Karpas-422 (cell line): Measurements from ENCODE around the gene RAB33B. TPM values are rescaled to one million over a fixed set of nuclear protein-coding genes. Genes with fewer than 3 reads are reported as not detected.
"Not testable (repeated sequence)": the region's sequence is repeated elsewhere in the genome, so short reads cannot be mapped to it uniquely, and the experiment has no call there.

Source experiments
- DNase-seq: peaks from one replicate; pipeline ENCODE4 v3.0.0-alpha.2; 2015
- H2AFZ ChIP-seq: fragments of 200-600 bp; sonication (generic); 2 replicates; pipeline ENCODE4 v1.6.1; 2014; ENCODE audit warnings: antibody characterized with exemption, low read length, mixed read lengths
- H3K27ac ChIP-seq: fragments of 200-600 bp; sonication (generic); 2 replicates; pipeline ENCODE4 v1.5.1; 2014; ENCODE audit warnings: mild to moderate bottlenecking, low read length, moderate library complexity
- H3K27me3 ChIP-seq: fragments of 200-600 bp; sonication (generic); 2 replicates; pipeline ENCODE4 v1.6.1; 2014; ENCODE audit warnings: low read length, mixed read lengths
- H3K36me3 ChIP-seq: fragments of 200-600 bp; sonication (generic); 2 replicates; pipeline ENCODE4 v1.6.1; 2014; ENCODE audit warnings: low read length, mixed read lengths; ENCODE audit not compliant: insufficient read depth
- H3K4me1 ChIP-seq: fragments of 200-600 bp; sonication (generic); 2 replicates; pipeline ENCODE4 v1.6.1; 2014; ENCODE audit warnings: mild to moderate bottlenecking, low read length, mixed read lengths
- H3K4me2 ChIP-seq: fragments of 200-600 bp; sonication (generic); 2 replicates; pipeline ENCODE4 v1.6.1; 2014; ENCODE audit warnings: low read length, low read depth, mild to moderate bottlenecking; ENCODE audit not compliant: poor library complexity, severe bottlenecking
- H3K4me3 ChIP-seq: fragments of 200-600 bp; sonication (generic); 2 replicates; pipeline ENCODE4 v1.5.1; 2014; ENCODE audit warnings: mild to moderate bottlenecking, antibody characterized with exemption, low read length, mixed read lengths
- H3K79me2 ChIP-seq: fragments of 200-600 bp; sonication (generic); 2 replicates; pipeline ENCODE4 v1.6.1; 2014; ENCODE audit warnings: mild to moderate bottlenecking, low read length, mixed read lengths
- H3K9ac ChIP-seq: fragments of 200-600 bp; sonication (generic); 2 replicates; pipeline ENCODE4 v1.6.0; 2014; ENCODE audit warnings: low read length
- H3K9me2 ChIP-seq: fragments of 200-600 bp; sonication (generic), shearing (Covaris generic); replicated peaks from 2 replicates; pipeline ENCODE4 v1.6.0; 2014; ENCODE audit warnings: mild to moderate bottlenecking, low read length, moderate library complexity; ENCODE audit not compliant: insufficient read depth
- H3K9me3 ChIP-seq: fragments of 300-700, 200-600 bp; sonication (generic); 2 replicates; pipeline ENCODE4 v1.6.1; 2014; ENCODE audit warnings: low read length, mixed read lengths
- H4K20me1 ChIP-seq: fragments of 200-600 bp; sonication (generic); 2 replicates; pipeline ENCODE4 v1.6.1; 2014; ENCODE audit warnings: mild to moderate bottlenecking, antibody characterized with exemption, low read length, low read depth; ENCODE audit not compliant: insufficient read depth
- total RNA-seq: library from RNA; depleted of rRNA; stranded (reverse); fragments of >200 nt; shearing (Covaris generic); gene quantifications from 2 replicates; pipeline ENCODE4 v1.2.3, GENCODE V29; 2014; ENCODE audit warnings: low replicate concordance

The RAB33B gene
- total RNA-seq, 1 experiment from 2014 or later, result 17.2 TPM

DNA sequence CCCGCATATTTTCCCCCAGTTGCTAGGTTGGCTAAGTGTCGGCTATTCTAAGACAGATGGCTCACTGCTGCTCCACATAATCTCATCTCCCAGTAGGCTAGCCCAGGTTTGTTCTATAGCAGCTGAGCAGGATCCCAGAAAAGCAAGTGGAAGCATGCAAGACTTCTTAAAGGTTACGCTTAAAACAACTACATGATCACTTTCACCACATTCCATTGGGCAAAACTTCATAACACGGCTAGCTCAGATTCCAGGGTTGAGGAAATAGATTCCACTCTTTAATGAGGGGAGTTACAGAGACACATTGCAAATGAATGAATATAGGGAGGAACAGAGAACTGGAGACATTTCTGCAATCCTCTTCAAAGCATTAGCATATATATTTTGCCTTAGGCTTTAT is 12.9 kb upstream of the RAB33B start:
- Histone ChIP-seq H3K27ac (no peak overlapping the region), H3K9me2 (no peaks in the 10 kb centered on the region), H2AFZ (no peak overlapping the region)

DNA sequence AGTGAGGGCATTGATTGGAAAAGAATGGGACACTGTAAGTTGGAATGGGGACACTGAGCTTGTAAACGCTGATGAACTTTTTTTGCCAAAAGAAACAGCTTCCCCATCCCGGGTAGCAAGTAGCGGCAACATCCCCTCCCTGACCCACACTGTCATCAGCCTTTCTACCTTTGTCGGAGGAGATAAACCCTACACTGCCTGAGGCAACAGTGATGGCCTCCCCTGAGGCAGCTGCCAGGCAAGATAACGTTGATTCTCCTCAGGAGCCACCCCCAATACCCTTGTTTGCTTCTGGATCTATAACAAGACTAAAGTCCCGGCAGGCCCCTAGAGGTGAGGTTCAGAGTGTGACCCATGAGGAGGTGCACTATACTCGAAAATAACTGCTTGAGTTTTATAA is 10.3 kb upstream of the RAB33B start:
- H4K20me1 ChIP-seq, result no peaks in the 10 kb centered on the region
- peaks cover 9% of the 10 kb centered on the region for H3K9me3 ChIP-seq
- no peaks in the 10 kb centered on the region for H3K27me3 ChIP-seq
- H2AFZ ChIP-seq, result no peak overlapping the region
- no peak overlapping the region for H3K9ac ChIP-seq
- H3K4me2 ChIP-seq, result no peak overlapping the region
- H3K4me1 ChIP-seq, result peaks cover 3% of the 10 kb centered on the region
- no peak overlapping the region for H3K4me3 ChIP-seq
- peaks cover 17% of the 10 kb centered on the region for H3K79me2 ChIP-seq
- no peak overlapping the region for H3K27ac ChIP-seq
- no peak for DNase-seq
- H3K36me3 ChIP-seq, result peaks cover 16% of the 10 kb centered on the region
- H3K9me2 ChIP-seq, result no peaks in the 10 kb centered on the region

More for the DNA sequence above, 12.9 kb upstream of the RAB33B start:
- Histone ChIP-seq H3K9ac (no peak overlapping the region), H3K4me2 (no peak overlapping the region), H3K36me3 (peaks cover 41% of the 10 kb centered on the region), H3K4me1 (no peaks in the 10 kb centered on the region), H3K27me3 (no peaks in the 10 kb centered on the region), H3K4me3 (no peak overlapping the region), H3K9me3 (peaks cover 25% of the 10 kb centered on the region), H4K20me1 (no peaks in the 10 kb centered on the region), H3K79me2 (peaks cover 19% of the 10 kb centered on the region)
- no peak for DNase-seq

DNA sequence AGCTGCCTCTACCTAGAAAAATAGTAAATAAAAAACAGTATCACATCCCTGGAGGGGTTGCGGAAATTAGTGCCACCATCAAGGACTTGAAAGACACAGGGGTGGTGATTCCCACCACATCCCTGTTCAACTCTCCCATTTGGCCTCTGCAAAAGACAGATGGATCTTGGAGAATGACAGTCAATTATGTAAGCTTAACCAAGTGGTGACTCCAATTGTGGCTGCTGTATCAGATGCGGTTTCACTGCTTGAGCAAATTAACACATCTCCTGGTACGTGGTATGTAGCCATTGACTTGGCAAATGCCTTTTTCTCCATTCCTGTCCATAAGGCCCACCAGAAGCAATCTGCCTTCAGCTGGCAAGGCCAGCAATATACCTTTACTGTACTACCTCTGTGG is 9.0 kb upstream of the RAB33B start:
- DNase-seq, H4K20me1 ChIP-seq, H2AFZ ChIP-seq, H3K9ac ChIP-seq, H3K9me2 ChIP-seq, H3K4me3 ChIP-seq, H3K36me3 ChIP-seq, H3K4me1 ChIP-seq, H3K27ac ChIP-seq, H3K4me2 ChIP-seq, H3K9me3 ChIP-seq, H3K27me3 ChIP-seq: not testable (repeated sequence)
- H3K79me2 ChIP-seq, result peaks cover 12% of the 10 kb centered on the region

DNA sequence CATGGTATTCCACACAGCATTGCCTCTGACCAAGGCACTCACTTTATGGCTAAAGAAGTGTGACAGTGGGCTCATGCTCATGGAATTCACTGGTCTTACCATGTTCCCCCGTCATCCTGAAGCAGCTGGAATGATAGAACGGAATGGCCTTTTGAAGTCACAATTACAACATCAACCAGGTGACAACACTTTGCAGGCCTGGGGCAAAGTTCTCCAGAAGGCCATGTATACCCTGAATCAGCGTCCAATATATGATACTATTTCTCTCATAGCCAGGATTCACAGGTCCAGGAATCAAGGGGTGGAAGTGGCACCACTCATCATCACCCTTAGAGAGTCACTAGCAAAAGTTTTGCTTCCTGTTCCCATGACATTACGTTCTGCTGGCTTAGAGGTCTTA is 6.8 kb upstream of the RAB33B start:
- H3K4me2 ChIP-seq, H3K27ac ChIP-seq: not testable (repeated sequence)
- peaks cover 15% of the 10 kb centered on the region for H3K4me1 ChIP-seq

DNA sequence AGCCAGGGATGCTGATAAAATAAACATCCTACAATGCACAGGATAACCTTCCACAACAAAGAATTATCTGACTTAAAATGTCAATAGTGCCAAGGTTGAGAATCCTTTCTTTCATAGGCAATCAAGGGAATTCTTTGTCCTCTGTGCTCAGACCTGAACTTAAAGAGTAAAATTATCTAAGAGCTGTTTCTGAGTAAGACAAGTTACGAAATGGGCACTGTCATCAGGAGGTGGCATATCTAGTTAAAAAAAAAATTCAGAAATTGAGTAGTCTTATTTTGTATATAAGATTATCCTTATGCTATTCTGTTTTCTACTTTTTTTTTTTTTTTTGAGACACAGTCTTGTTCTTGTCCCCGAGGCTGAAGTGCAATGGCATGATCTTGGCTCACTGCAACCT is 3.3 kb upstream of the RAB33B start:
- peaks cover 40% of the 10 kb centered on the region for H3K79me2 ChIP-seq
- no peaks in the 10 kb centered on the region for H3K27me3 ChIP-seq
- H3K9me3 ChIP-seq, result no peaks in the 10 kb centered on the region
- no peak overlapping the region for H3K4me2 ChIP-seq
- no peak overlapping the region for H3K9ac ChIP-seq
- H2AFZ ChIP-seq, result no peak overlapping the region
- no peaks in the 10 kb centered on the region for H3K9me2 ChIP-seq
- no peak overlapping the region for H3K27ac ChIP-seq
- no peaks in the 10 kb centered on the region; the same call in 1 of the 2 replicates for H4K20me1 ChIP-seq
- H3K4me1 ChIP-seq, result peaks cover 31% of the 10 kb centered on the region
- DNase-seq, result no peak
- no peaks in the 10 kb centered on the region for H3K36me3 ChIP-seq
- H3K4me3 ChIP-seq, result no peak overlapping the region

More for the DNA sequence above, 6.8 kb upstream of the RAB33B start:
- H4K20me1 ChIP-seq, H3K9me2 ChIP-seq, H3K27me3 ChIP-seq, H3K4me3 ChIP-seq, DNase-seq, H3K9me3 ChIP-seq, H3K9ac ChIP-seq, H2AFZ ChIP-seq, H3K36me3 ChIP-seq: not testable (repeated sequence)
- H3K79me2 ChIP-seq, result peaks cover 16% of the 10 kb centered on the region

DNA sequence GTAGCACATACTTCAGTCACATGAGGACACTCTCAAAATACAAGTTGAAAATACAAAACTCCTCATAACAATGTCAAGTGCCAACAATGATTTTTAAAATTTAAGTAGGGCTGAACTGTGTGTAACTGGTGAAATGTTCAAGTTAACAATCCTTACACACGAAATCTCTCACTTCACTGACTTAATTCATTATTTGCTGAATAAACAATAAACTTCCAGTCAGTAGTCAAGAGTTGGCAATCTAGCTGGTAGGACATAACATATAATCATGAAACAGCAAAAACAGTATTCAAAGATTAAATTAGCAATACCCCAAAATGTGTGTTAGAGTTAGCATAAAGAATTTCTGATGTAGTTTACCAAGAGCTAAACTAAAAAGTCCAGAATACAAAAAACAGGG is 1.9 kb upstream of the RAB33B start:
- Histone ChIP-seq H3K27ac (peak overlapping the region; percentile 88), H2AFZ (no peak overlapping the region), H3K9me2 (no peaks in the 10 kb centered on the region), H3K27me3 (no peaks in the 10 kb centered on the region), H3K4me3 (peak overlapping the region; percentile 97), H3K9me3 (no peaks in the 10 kb centered on the region), H3K4me2 (peak overlapping the region; percentile 94), H4K20me1 (no peaks in the 10 kb centered on the region; the same call in 1 of the 2 replicates), H3K4me1 (peaks cover 45% of the 10 kb centered on the region), H3K79me2 (peaks cover 54% of the 10 kb centered on the region), H3K36me3 (no peaks in the 10 kb centered on the region), H3K9ac (peak overlapping the region; percentile 91)
- no peak for DNase-seq

DNA sequence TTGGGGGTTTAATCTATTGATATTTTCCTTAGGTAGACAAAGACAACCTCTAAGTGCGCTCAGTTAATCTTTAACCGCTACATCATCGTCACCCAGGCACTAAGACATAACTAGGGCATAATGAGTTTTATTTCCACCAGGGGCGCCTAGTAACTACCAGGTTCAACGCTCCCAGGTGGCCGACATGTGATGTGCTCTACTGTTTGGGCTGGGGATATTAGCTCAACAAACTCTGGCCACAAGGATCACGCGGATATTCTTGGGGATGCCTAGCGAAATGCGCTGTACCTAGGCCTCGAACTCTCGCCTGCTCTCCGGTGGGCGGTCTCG is 915 bp upstream of the RAB33B start:
- Histone ChIP-seq H3K79me2 (peaks cover 65% of the 10 kb centered on the region), H3K4me3 (peak overlapping the region; percentile 97), H3K4me2 (peak overlapping the region; percentile 94)

DNA sequence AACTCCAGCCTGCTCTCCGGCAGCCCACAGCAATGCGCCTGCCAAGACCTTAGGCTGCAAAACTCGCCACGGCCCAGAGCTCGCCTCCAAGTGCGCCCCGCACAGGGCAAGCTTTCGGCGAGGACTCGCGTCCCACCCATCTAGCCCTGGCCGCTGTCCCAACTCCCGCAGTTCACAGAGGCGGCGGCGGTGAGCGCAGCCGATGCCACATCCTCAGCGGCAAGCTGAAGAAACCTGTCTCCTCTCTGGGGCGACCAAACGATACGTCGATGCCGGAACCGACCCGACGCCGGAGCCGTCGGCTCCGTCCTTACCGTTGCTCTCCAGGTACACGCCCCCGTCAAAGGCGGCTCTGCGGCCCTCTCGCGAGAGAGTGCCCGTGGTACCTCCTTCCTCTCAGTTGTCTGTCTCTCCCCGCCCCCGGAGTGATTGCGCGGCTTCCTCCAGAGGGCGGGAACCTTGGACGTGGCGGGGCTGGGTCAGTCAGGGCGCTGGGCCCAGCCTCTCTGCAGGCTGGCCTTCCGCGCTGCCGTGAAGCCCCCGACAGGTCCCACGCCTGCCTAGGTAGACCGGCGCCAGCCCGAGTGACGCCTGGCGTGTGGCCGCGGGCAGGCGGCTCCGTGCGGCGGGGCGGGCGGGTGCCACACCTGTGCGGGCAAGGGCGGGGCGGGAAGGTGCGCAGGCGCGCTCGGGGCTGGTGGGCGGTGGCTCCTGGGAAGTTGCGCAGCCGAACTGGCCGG is 380 bp upstream of the RAB33B start:
- peaks cover 70% of the 10 kb centered on the region for H3K79me2 ChIP-seq

More for the DNA sequence above, 915 bp upstream of the RAB33B start:
- Histone ChIP-seq H4K20me1 (no peaks in the 10 kb centered on the region; the same call in 1 of the 2 replicates), H2AFZ (peak overlapping the region; percentile 32; the same call in 1 of the 2 replicates), H3K9ac (peak overlapping the region; percentile 91), H3K9me3 (no peaks in the 10 kb centered on the region), H3K9me2 (no peaks in the 10 kb centered on the region), H3K36me3 (no peaks in the 10 kb centered on the region), H3K4me1 (peaks cover 55% of the 10 kb centered on the region), H3K27me3 (no peaks in the 10 kb centered on the region), H3K27ac (peak overlapping the region; percentile 88)
- peak; percentile 89 for DNase-seq

More for the DNA sequence above, 380 bp upstream of the RAB33B start:
- Histone ChIP-seq H4K20me1 (no peaks in the 10 kb centered on the region; the same call in 1 of the 2 replicates), H2AFZ (peak overlapping the region; percentile 32; the same call in 1 of the 2 replicates), H3K27me3 (no peaks in the 10 kb centered on the region), H3K4me3 (peak overlapping the region; percentile 97), H3K4me1 (peaks cover 59% of the 10 kb centered on the region), H3K9me2 (no peaks in the 10 kb centered on the region), H3K4me2 (peak overlapping the region; percentile 94), H3K36me3 (no peaks in the 10 kb centered on the region), H3K9me3 (no peaks in the 10 kb centered on the region), H3K27ac (peak overlapping the region; percentile 88), H3K9ac (peak overlapping the region; percentile 91)
- DNase-seq, result peak; percentile 99
